ENCODE results near the gene RBFA.

RBFA gene

GRCh38 chr18:80033181-80034067 lies 810 bp upstream of the RBFA start:
- no peak for DNase-seq

GRCh38 chr18:80034852-80035406 lies 695 bp downstream of the RBFA start:
- DNase-seq: no peak

GRCh38 chr18:80035997-80036396 lies 1.8 kb downstream of the RBFA start:
- DNase-seq: no peak

GRCh38 chr18:80037300-80037699 lies 3.1 kb downstream of the RBFA start:
- DNase-seq: no peak

DNA sequence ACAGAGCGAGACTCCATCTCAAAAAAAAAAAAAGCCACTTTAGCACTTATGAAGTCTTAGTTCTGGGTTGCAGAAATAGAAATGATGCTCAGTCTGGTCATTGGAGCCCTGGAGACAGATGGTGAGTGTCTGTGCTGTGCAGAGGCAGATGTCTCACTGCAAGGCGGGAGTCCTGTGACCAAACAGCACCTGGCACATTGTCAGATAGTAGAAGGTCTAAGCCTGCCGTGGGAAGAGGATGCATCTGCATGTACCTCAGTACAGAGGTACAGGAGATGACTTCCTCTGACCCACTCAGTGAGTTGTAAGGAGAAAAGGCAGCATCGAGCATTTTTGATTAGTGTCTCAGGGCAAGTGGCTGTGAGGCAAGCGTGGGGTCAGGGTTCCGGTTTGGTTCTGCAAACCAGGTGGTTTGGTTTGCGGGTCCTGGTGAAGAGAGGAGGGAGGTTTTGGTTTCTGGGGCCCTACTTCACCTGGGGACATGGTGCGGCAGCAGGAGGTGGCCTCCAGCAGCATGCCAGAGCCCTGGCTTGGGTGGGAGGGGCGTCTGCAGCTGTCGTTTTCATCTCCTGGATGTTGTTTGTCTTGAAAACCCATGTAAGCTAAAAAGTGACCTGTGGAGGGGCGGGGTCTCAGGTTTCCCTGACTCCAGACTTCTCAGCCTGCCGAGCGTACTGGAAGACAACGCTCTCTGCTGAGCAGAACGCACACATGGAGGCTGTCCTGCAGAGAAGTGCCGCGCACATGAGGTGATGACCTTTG lies 3.8 kb downstream of the RBFA start:
- no peak for DNase-seq

DNA sequence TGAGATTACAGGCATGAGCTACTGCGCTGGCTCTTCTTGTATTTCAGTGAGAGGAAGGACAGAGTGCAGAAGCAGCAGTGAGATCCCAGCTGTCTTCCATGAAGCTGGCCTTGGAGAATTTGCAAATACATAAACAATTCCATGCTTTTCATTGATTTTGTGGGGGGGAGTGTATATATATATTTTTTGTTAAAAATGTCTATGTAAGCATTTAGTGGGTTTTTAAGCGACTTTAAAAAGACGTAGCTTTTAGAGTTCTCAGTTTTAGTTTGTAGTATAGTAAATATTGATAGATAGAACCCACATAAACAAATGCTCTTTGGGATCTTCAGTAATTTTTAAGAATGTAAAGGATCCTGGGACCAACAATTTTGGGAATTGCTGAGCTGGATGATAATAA lies 6.3 kb downstream of the RBFA start:
- no peak for DNase-seq

DNA sequence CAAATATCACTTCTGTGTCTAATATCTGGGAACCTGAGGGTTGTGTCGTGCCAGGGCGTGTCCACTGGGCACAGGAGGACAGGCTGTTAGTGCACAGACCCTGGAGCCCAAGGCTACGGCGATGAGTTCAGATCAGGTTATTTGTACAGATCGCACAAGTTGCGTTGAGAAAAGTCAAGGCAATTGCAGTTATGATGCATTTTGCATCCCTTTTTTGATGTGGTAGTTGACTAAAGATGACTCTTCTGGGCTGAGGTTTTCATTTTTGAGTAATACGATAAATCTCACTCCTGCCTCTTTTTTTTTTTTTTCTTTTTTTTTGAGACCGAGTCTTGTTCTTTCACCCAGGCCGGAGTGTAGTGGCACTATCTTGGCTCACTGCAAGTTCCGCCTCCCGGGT lies 7.2 kb downstream of the RBFA start:
- DNase-seq: no peak

DNA sequence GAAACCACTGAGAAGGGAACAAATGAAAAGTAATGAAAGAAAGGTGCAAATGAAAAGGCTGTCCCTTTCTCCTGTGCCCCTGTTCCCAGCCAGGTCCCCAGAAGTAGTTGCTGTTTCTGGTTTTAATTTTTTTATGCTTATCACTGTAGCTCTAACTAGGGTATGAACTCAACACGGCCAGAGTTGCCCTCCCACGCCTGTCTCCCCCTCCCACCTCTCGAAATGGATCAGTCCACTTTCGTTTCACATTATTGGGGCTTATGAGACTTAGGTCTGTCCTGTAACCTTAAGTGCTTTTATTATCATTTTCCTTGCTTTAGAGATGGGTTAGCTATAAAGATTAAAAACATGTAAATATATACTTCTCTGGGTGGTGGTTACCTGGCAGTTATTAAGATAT lies 8.6 kb downstream of the RBFA start:
- no peak for DNase-seq

DNA sequence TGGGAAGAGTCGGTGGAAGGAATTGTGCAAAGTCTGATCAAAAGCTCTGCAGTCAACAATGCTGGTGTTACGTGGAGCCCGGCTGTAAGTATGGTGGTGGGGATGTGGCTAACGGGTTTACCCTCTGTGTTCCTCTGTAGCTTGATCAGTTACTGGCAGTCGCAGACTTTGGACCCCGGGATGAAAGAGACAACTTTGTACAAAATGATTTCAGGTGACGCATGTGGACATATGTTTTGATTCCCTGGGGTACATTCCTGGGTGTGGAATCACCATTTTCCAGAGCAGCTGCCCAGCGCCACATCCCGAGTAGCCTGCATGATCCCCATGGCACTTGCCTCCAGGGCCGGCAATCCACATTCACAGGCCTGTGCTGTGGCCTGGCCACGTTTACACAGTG lies 9.8 kb downstream of the RBFA start:
- no peak for DNase-seq

DNA sequence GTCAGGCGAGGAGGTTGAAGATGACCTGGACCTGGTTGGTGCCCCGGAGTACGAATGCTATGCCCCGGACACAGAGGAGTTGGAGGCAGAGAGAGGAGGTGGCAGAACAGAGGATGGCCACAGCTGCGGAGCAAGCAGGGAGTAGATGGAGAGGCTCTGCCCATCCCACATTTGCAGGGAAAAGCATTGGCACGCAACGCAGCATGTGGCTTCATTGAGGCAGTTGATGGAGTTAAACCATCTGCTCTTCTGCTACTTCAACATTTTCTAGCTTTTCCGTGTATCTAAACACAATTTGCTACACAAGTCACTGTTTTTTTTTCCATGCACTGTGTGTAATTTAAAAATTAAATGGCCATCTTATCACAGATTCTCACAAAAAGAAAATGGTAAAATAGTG lies 11.8 kb downstream of the RBFA start:
- DNase-seq: no peak

DNA sequence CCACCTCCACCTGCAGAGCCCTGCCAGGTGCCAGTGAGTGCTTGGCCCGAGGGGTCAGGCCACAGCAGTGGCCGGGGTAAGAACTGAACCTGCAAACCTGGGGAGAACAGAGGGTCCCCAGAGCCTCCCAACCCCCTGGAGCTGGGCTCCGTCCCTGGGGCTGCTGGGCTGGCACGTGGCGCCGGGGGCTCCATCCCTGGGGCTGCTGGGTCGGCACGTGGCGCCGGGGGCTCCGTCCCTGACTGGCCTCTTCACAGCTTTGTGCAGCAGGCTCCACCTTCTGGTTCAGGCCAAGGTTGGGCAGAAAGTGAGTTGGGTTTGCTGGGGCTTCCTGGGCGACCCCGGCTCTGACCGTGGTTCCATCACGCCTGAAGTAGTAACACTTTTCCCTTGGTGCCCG lies 12.2 kb downstream of the RBFA start:
- no peak for DNase-seq

- no peak for DNase-seq
Measured at GRCh38 chr18:80046961-80047541, 12.8 kb downstream of the RBFA start.

DNA sequence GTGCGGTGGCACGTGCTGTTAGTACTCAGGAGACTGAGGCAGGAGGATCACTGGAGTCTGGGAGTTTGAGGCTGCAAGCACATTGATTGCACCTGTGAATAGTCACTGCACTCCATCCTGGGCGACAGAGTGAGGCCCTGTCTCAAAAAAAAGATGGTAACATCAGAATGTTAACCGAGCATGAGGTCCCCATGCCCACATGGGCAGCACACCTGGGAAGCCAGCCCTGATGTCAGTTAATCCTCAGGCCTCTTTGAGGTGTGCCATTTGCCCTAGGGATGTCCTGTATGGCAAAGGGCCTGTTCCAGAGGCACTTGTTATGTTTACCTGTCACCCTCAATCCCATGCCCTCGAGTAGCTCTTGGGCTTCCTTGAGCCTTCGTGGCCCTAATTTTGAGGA lies 16.6 kb downstream of the RBFA start:
- no peak for DNase-seq

- DNase-seq: no peak
Measured at GRCh38 chr18:80056095-80056494, 21.9 kb downstream of the RBFA start.

DNA sequence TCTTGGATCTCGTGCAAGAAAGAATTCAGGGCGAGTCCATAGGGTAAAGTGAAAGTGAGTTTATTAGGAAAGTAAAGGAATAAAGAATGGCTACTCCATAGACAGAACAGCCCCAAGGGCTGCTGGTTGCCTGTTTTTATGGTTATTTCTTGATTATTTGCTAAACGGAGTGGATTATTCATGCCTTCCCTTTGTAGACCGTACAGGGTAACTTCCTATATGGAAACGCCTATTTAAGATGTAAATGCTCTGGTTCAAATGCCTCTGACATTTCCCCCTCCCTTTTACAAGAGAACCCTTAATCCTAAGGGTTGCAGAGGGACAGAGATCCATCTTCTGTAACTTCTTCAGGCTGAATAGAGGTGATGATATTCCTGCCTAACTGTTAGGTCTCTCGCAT lies 25.7 kb downstream of the RBFA start:
- DNase-seq: no peak

DNA sequence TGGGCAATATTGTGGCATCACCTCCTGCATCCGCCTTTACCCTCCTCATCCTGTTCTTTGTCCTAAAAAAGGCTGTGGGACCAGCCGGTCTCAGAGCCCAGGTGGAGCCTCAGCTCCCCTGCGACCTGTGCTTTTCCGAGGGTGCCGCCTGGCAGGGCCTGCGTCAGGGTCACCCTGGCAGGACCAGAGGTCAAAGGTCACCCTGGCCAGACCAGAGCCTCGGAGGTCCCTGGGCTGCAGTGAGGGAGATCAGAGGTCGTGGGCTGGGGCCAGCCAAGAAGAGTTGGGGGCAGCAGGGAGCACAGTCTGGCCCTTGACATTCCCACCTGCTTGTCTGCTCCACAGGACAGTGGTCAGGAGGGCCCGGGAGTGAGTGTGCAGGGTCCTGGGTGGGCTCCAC lies 31.5 kb downstream of the RBFA start:
- no peak for DNase-seq

DNA sequence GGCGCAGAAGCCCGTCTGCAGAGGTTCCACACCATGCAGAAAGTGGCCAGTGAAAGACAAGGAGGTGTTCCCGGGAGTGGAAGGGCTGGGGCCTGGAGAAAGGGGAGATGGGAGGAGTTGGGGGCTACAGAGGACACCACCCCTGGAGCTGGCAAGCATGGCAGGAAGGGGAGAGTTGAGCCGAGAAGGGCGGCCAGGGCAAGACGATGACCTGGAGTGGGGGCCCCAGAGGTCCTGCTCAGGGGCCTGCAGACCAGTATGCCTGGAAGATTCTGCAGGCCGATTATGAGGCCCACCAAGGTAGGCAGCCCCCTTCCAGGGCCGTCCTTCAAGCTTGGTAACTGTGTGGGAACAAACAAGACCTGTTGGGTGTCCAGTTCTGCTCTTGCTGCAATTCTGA lies 33.1 kb downstream of the RBFA start:
- no peak for DNase-seq

GRCh38 chr18:80067897-80068296 lies 33.7 kb downstream of the RBFA start:
- DNase-seq: no peak

- DNase-seq: no peak
Measured at GRCh38 chr18:80068571-80069272, 34.5 kb downstream of the RBFA start.

GRCh38 chr18:80070825-80071224 lies 36.6 kb downstream of the RBFA start:
- DNase-seq: no peak

DNA sequence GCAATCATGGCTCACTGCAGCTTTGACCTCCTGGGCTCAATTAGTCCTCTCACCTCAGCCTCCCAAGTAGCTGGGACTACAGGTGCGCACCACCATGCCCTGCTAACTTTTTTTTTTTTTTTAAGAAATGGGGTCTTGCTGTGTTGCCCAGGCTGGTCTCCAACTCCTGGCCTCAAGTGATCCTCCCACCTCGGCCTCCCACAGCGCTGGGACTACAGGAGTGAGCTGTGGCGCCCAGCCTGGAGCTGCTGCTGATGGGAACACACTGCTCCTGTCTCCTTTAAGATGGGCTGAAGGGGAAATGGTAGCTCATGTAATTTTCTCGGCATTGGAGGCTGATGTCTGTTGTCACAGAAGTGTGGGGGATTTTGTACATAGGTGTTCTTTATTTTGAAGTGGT lies 39.9 kb downstream of the RBFA start:
- no peak for DNase-seq

DNA sequence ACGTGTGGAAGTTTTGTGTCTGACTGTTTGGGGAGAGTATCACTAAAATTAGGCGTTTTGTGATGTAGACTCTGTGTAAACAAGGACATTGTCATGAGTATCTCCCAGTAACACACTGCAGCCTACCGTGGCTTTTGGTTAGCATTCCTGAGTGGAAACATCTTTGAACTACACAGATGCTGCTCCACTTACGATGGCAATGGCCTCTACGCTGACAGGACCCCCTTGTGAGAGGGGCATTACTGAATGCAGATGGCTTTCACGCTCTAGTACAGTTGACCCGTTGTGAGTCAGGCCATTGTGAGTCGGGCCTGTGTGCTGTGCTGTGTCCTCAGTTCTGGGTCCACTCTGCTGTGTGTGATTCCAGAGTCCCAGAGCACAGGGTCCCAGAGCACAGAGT lies 40.5 kb downstream of the RBFA start:
- no peak for DNase-seq

- no peak for DNase-seq
Measured at GRCh38 chr18:80075940-80076339, 41.7 kb downstream of the RBFA start.
